Stimulated activated CD4-positive, alpha-beta T cell treated with anti-CD3 and anti-CD28 coated beads, Interleukin-4, amount 100 ng/mL, for 48 hours (primary cell): ENCODE measurements around the gene HSD17B11.
"Not testable (repeated sequence)": the region's sequence is repeated elsewhere in the genome, so short reads cannot be mapped to it uniquely, and the experiment has no call there.

Source experiments
- DNase-seq, 2 donors: peaks; one replicate each; pipeline ENCODE4 v3.0.0-alpha.2; 2020; ENCODE audit warnings: low read depth in 2 of 2

Gene HSD17B11

GRCh38 chr4:87359258-87359657 lies 31.7 kb downstream of the HSD17B11 start:
- no peak for DNase-seq

GRCh38 chr4:87356832-87357526 lies 34.0 kb downstream of the HSD17B11 start:
- DNase-seq, result no peak

GRCh38 chr4:87354168-87355102 lies 36.6 kb downstream of the HSD17B11 start:
- DNase-seq, result no peak

- DNase-seq, result peak in 1 of 2 donors; percentile 9
Measured at GRCh38 chr4:87353592-87353991, 37.4 kb downstream of the HSD17B11 start.

GRCh38 chr4:87345139-87345538 lies 45.8 kb downstream of the HSD17B11 start:
- no peak for DNase-seq

GRCh38 chr4:87342872-87343271 lies 48.1 kb downstream of the HSD17B11 start:
- DNase-seq, result no peak

- not testable (repeated sequence) for DNase-seq
Measured at GRCh38 chr4:87341954-87342635, 48.9 kb downstream of the HSD17B11 start.

GRCh38 chr4:87339440-87339839 lies 51.5 kb downstream of the HSD17B11 start:
- DNase-seq, result no peak

- no peak for DNase-seq
Measured at GRCh38 chr4:87337361-87337760, 53.6 kb downstream of the HSD17B11 start.

- DNase-seq, result no peak
Measured at GRCh38 chr4:87333267-87333666, 57.7 kb downstream of the HSD17B11 start.

GRCh38 chr4:87330761-87331160 lies 60.2 kb downstream of the HSD17B11 start:
- no peak for DNase-seq

- DNase-seq, result no peak
Measured at GRCh38 chr4:87327136-87327535, 63.9 kb downstream of the HSD17B11 start.

- DNase-seq, result no peak
Measured at GRCh38 chr4:87326460-87326859, 64.5 kb downstream of the HSD17B11 start.

- DNase-seq, result no peak
Measured at GRCh38 chr4:87322754-87323153, 68.2 kb downstream of the HSD17B11 start, which contains the start of gene HSD17B13. Gene HSD17B13, minus strand, starts transcription at chr4:87322882. Its CDS starts 41 bp downstream, at chr4:87322841.

- no peak for DNase-seq
Measured at GRCh38 chr4:87321888-87322287, 69.1 kb downstream of the HSD17B11 start.

- no peak for DNase-seq
Measured at GRCh38 chr4:87317527-87317926, 73.5 kb downstream of the HSD17B11 start.

GRCh38 chr4:87316961-87317360 lies 74.0 kb downstream of the HSD17B11 start:
- DNase-seq, result no peak

- not testable (repeated sequence) for DNase-seq
Measured at GRCh38 chr4:87315000-87315399, 76.0 kb downstream of the HSD17B11 start.

- DNase-seq, result no peak
Measured at GRCh38 chr4:87313756-87314155, 77.2 kb downstream of the HSD17B11 start.

- no peak for DNase-seq
Measured at GRCh38 chr4:87311684-87312083, 79.3 kb downstream of the HSD17B11 start.

- no peak for DNase-seq
Measured at GRCh38 chr4:87310691-87311335, 80.2 kb downstream of the HSD17B11 start.

- DNase-seq, result no peak
Measured at GRCh38 chr4:87309625-87310024, 81.4 kb downstream of the HSD17B11 start.
